HepG2 (cell line): ENCODE measurements around the gene FXN. TPM values are rescaled to one million over a fixed set of nuclear protein-coding genes. Genes with fewer than 3 reads are reported as not detected.

Source experiments
- ATF4 ChIP-seq, 2 experiments: fragments of 450-650 bp in 1 of 2; sonication (generic) in 1 of 2; formaldehyde crosslinking; IDR thresholded peaks; 2 replicates each; pipeline versions ENCODE4 v1.5.0 to v1.8.0; 2020 to 2022; ENCODE audit warnings: mild to moderate bottlenecking in 1 of 2, missing genetic modification reagents in 1 of 2
- GATAD1 ChIP-seq: IDR thresholded peaks from 2 replicates; pipeline ENCODE4 v1.6.1; 2016; ENCODE audit warnings: missing genetic modification reagents, missing compliant biosample characterization
- HDAC6 ChIP-seq: fragments of 200-600 bp; sonication (generic); IDR thresholded peaks from 2 replicates; pipeline ENCODE4 v1.7.0; 2017; ENCODE audit warnings: mild to moderate bottlenecking, antibody characterized with exemption, low read length, low read depth
- HNF1B ChIP-seq: sonication (generic); formaldehyde crosslinking; IDR thresholded peaks from 2 replicates; pipeline ENCODE4 v1.5.1; 2020; ENCODE audit warnings: mild to moderate bottlenecking, moderate library complexity, missing genetic modification reagents
- HOXD1 ChIP-seq: sonication (generic); formaldehyde crosslinking; IDR thresholded peaks from 2 replicates; pipeline ENCODE4 v1.5.0; 2020; ENCODE audit warnings: missing genetic modification reagents
- MAFF ChIP-seq: IDR thresholded peaks from 2 replicates; pipeline ENCODE4 v1.6.1; 2011; ENCODE audit warnings: low read depth, low read length, improper control_type of control experiment
- MBNL3 ChIP-seq: fragments of 250-450 bp; sonication (Bioruptor Pico); conservative IDR thresholded peaks from 2 replicates; pipeline ENCODE4 v1.8.0; 2022; ENCODE audit warnings: mild to moderate bottlenecking, inconsistent platforms
- MEF2D ChIP-seq: sonication (generic); formaldehyde crosslinking; IDR thresholded peaks from 2 replicates; pipeline ENCODE4 v1.5.1; 2020; ENCODE audit warnings: mild to moderate bottlenecking, missing genetic modification reagents
- MIER3 ChIP-seq: IDR thresholded peaks from 2 replicates; pipeline ENCODE4 v1.6.1; 2016; ENCODE audit warnings: missing compliant biosample characterization, borderline replicate concordance
- MTF1 ChIP-seq: sonication (generic); formaldehyde crosslinking; IDR thresholded peaks from 2 replicates; pipeline ENCODE4 v1.5.0; 2020; ENCODE audit warnings: missing genetic modification reagents
- YEATS2 ChIP-seq: sonication (generic); formaldehyde crosslinking; IDR thresholded peaks from 2 replicates; pipeline ENCODE4 v1.4.0; 2020; ENCODE audit warnings: missing genetic modification reagents, borderline replicate concordance
- ZNF232 ChIP-seq: sonication (generic); formaldehyde crosslinking; IDR thresholded peaks from 2 replicates; pipeline ENCODE4 v1.4.0; 2020; ENCODE audit warnings: missing genetic modification reagents, borderline replicate concordance
- ZNF782 ChIP-seq: sonication (generic); formaldehyde crosslinking; IDR thresholded peaks from 2 replicates; pipeline ENCODE4 v1.4.0; 2020; ENCODE audit warnings: missing genetic modification reagents, mild to moderate bottlenecking, borderline replicate concordance
- ZNF839 ChIP-seq: sonication (generic); formaldehyde crosslinking; IDR thresholded peaks from 2 replicates; pipeline ENCODE4 v1.4.0; 2020; ENCODE audit warnings: missing genetic modification reagents, mild to moderate bottlenecking, borderline replicate concordance
- polyA plus RNA-seq, 8 experiments: library from polyadenylated mRNA; depleted of rRNA in 3 of 8; stranded (reverse) in 7 of 8; unstranded in 1 of 8; fragments of >200 nt; fragmentation: Illumina TruSeq in 4 of 8; extraction: Trizol in 4 of 8; gene quantifications; 2 replicates each; pipeline versions ENCODE4 v1.2.1 to v1.2.3, GENCODE V29; 2011 to 2016; ENCODE audit warnings: low read depth in 4 of 8, missing spikeins in 1 of 8, mixed read lengths in 1 of 8; ENCODE audit not compliant: insufficient read depth in 1 of 8
- total RNA-seq, 5 experiments: library from RNA; depleted of rRNA; stranded (reverse); fragments of >200 nt; fragmentation: Illumina TruSeq; extraction: Trizol; gene quantifications; 2 replicates each; pipeline ENCODE4 v1.2.3, GENCODE V29; 2016; ENCODE audit warnings: low read depth in 1 of 5
- TF ChIP-seq, protein P1 (sequence below): sonication (generic); formaldehyde crosslinking; IDR thresholded peaks from 2 replicates; pipeline ENCODE4 v1.8.0; 2022; ENCODE audit warnings: mild to moderate bottlenecking, missing genetic modification reagents, borderline replicate concordance
- TF ChIP-seq, protein P2 (sequence below): sonication (generic); formaldehyde crosslinking; IDR thresholded peaks from 2 replicates; pipeline ENCODE4 v1.4.0; 2020; ENCODE audit warnings: missing genetic modification reagents
- TF ChIP-seq, protein P3 (sequence below): sonication (generic); formaldehyde crosslinking; IDR thresholded peaks from 2 replicates; pipeline ENCODE4 v1.4.0; 2020; ENCODE audit warnings: missing genetic modification reagents, low read depth, mild to moderate bottlenecking, borderline replicate concordance
- TF ChIP-seq, protein P4 (sequence below): IDR thresholded peaks from 2 replicates; pipeline ENCODE4 v1.6.1; 2016

Gene FXN
- total and polyA plus RNA-seq, 2 of the 13 experiments (the other 11 are each of a cell fraction or from before 2014, with no cell fraction given) = 24.1 to 26.0 TPM

DNA sequence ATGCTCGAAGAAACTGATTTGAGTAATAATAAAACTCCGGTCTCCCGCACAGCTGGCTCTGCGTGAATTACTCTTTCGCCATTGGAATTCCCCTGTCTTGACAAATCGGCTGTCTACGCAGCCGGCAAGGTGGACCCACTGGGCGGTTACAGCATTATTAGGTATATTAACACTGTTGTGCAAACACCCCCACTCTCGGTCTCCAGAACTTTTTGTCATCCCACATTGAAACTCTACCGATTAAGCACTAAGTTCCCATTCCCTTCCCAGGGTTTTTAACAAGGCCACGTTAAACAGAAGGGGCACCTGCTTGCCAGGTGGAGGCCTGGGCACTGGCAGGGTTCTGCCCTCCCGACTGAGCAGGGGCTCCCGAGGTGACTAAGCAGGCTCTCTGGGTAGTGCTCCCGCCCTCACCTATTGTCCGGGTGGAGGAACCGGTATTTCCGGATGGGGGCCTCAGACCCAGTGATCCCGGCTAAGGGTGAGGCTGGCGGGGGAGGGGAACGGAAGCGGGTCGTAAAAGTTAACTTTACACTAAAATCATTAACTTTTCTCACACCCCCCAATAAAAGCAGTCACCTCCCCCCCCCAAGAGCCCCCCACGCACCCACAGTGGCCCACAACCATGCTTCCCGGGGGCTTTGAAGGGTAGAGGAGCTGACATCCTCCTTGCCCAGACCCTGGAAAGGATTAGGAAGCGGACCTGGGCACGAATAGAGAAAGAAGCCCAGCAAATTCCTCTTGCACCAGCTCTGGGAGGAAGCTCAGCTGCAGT is 85.0 kb downstream of the FXN start (continued):
- TF ChIP-seq HNF1B (CRISPR knock-in tag) (peak; percentile 76; the same call in 1 of the 2 replicates), ATF4 (CRISPR knock-in tag; IDR thresholded peaks at IDR 0.05) (no peak; a peak in 1 of 4 replicates), ZNF782 (CRISPR knock-in tag) (0 out of 2 replicates have a peak, but pooled peaks have one; percentile 7), GATAD1 (CRISPR knock-in tag) (no peak), MIER3 (CRISPR knock-in tag) (peak; percentile 60; the same call in 1 of the 2 replicates), HDAC6 (no peak), MAFF (no peak), MTF1 (CRISPR knock-in tag) (no peak), YEATS2 (CRISPR knock-in tag) (peak; percentile 47; the same call in 1 of the 2 replicates), ZNF839 (no peak), HOXD1 (CRISPR knock-in tag) (no peak), ZNF232 (CRISPR knock-in tag) (no peak), MBNL3 (no peak), MEF2D (CRISPR knock-in tag) (no peak; the same call in 1 of the 2 replicates)
- TF ChIP-seq, protein P1, sequence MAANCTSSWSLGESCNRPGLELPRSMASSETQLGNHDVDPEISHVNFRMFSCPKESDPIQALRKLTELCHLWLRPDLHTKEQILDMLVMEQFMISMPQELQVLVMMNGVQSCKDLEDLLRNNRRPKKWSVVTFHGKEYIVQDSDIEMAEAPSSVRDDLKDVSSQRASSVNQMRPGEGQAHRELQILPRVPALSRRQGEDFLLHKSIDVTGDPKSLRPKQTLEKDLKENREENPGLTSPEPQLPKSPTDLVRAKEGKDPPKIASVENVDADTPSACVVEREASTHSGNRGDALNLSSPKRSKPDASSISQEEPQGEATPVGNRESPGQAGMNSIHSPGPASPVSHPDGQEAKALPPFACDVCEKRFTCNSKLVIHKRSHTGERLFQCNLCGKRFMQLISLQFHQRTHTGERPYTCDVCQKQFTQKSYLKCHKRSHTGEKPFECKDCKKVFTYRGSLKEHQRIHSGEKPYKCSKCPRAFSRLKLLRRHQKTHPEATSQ (CRISPR knock-in tag) = peak; percentile 50; the same call in 1 of the 2 replicates
- TF ChIP-seq, protein P2, sequence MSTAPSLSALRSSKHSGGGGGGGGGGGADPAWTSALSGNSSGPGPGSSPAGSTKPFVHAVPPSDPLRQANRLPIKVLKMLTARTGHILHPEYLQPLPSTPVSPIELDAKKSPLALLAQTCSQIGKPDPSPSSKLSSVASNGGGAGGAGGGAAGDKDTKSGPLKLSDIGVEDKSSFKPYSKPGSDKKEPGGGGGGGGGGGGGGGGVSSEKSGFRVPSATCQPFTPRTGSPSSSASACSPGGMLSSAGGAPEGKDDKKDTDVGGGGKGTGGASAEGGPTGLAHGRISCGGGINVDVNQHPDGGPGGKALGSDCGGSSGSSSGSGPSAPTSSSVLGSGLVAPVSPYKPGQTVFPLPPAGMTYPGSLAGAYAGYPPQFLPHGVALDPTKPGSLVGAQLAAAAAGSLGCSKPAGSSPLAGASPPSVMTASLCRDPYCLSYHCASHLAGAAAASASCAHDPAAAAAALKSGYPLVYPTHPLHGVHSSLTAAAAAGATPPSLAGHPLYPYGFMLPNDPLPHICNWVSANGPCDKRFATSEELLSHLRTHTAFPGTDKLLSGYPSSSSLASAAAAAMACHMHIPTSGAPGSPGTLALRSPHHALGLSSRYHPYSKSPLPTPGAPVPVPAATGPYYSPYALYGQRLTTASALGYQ (CRISPR knock-in tag) = 0 out of 2 replicates have a peak, but pooled peaks have one; percentile 50
- TF ChIP-seq, protein P3, sequence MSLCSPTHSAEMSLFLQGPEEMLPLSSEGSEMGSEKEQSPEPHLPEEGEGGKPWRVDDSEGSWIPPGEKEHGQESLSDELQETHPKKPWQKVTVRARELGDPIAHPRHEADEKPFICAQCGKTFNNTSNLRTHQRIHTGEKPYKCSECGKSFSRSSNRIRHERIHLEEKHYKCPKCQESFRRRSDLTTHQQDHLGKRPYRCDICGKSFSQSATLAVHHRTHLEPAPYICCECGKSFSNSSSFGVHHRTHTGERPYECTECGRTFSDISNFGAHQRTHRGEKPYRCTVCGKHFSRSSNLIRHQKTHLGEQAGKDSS (CRISPR knock-in tag) = peak; percentile 98
- TF ChIP-seq, protein P4, sequence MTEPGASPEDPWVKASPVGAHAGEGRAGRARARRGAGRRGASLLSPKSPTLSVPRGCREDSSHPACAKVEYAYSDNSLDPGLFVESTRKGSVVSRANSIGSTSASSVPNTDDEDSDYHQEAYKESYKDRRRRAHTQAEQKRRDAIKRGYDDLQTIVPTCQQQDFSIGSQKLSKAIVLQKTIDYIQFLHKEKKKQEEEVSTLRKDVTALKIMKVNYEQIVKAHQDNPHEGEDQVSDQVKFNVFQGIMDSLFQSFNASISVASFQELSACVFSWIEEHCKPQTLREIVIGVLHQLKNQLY (CRISPR knock-in tag) = peak; percentile 41
